GM23338 (cell line): ENCODE measurements around the gene KCTD14. TPM values are rescaled to one million over a fixed set of nuclear protein-coding genes. Genes with fewer than 3 reads are reported as not detected.

Experiments used
- ATAC-seq: fragments of 200-7000 bp; cut with Tn5 transposase; 3 replicates; pipeline ENCODE4 v1.9.1; 2020
- DNase-seq: peaks from one replicate; pipeline ENCODE4 v3.0.0-alpha.2; 2015; ENCODE audit warnings: low spot score
- H2AFZ ChIP-seq: fragments of 200-600 bp; sonication (generic); 2 replicates; pipeline ENCODE4 v1.8.0; 2016; ENCODE audit warnings: antibody characterized with exemption, mild to moderate bottlenecking, moderate library complexity
- H3F3A ChIP-seq: fragments of 200-600 bp; sonication (generic); replicated peaks from 2 replicates; pipeline ENCODE4 v1.8.0; 2017; ENCODE audit warnings: antibody characterized with exemption, mixed run types, low read depth
- H3K27ac ChIP-seq: fragments of 200-600 bp; sonication (generic); 2 replicates; pipeline ENCODE4 v1.6.1; 2016; ENCODE audit warnings: low read depth
- H3K27me3 ChIP-seq: fragments of 200-600 bp; sonication (generic); 2 replicates; pipeline ENCODE4 v1.8.0; 2016; ENCODE audit warnings: mild to moderate bottlenecking, mixed run types, moderate library complexity; ENCODE audit not compliant: insufficient read depth
- H3K36me3 ChIP-seq: fragments of 200-600 bp; sonication (generic); 2 replicates; pipeline ENCODE4 v1.8.0; 2016; ENCODE audit warnings: mild to moderate bottlenecking; ENCODE audit not compliant: insufficient read depth
- H3K4me1 ChIP-seq: fragments of 200-600 bp; sonication (generic); 2 replicates; pipeline ENCODE4 v1.8.0; 2016; ENCODE audit warnings: mild to moderate bottlenecking, moderate library complexity; ENCODE audit not compliant: insufficient read depth
- H3K4me2 ChIP-seq: fragments of 200-600 bp; sonication (generic); 2 replicates; pipeline ENCODE4 v1.7.1; 2017; ENCODE audit warnings: mixed run types
- H3K4me3 ChIP-seq: fragments of 200-600 bp; sonication (generic); 2 replicates; pipeline ENCODE4 v1.6.1; 2016; ENCODE audit warnings: mixed run types
- H3K79me2 ChIP-seq: fragments of 200-600 bp; sonication (generic); replicated peaks from 2 replicates; pipeline ENCODE4 v1.8.0; 2017; ENCODE audit warnings: mild to moderate bottlenecking; ENCODE audit not compliant: insufficient read depth
- H3K9me2 ChIP-seq: fragments of 200-600 bp; sonication (generic); 2 replicates; pipeline ENCODE4 v1.8.0; 2017; ENCODE audit not compliant: insufficient read depth
- H4K20me1 ChIP-seq: fragments of 200-600 bp; sonication (generic); replicated peaks from 2 replicates; pipeline ENCODE4 v1.8.0; 2017; ENCODE audit warnings: mild to moderate bottlenecking; ENCODE audit not compliant: insufficient read depth
- H3K27ac Mint-ChIP-seq: 2 replicates; pipeline ENCODE4 v1.8.0; 2020; ENCODE audit warnings: inconsistent platforms, mild to moderate bottlenecking, moderate library complexity, mixed read lengths
- H3K27me3 Mint-ChIP-seq: 3 replicates; pipeline ENCODE4 v1.8.0; 2022; ENCODE audit warnings: low read depth, mild to moderate bottlenecking, moderate library complexity, mixed read lengths, inconsistent platforms; ENCODE audit not compliant: insufficient read depth, poor library complexity
- H3K36me3 Mint-ChIP-seq: 3 replicates; pipeline ENCODE4 v1.8.0; 2021; ENCODE audit warnings: low read depth, mild to moderate bottlenecking, inconsistent platforms, moderate library complexity, mixed read lengths
- H3K4me1 Mint-ChIP-seq: 3 replicates; pipeline ENCODE4 v1.8.0; 2020; ENCODE audit warnings: mild to moderate bottlenecking, inconsistent platforms, mixed read lengths
- H3K4me3 Mint-ChIP-seq: 3 replicates; pipeline ENCODE4 v1.8.0; 2021; ENCODE audit warnings: moderate library complexity, mild to moderate bottlenecking, inconsistent platforms, mixed read lengths
- H3K9me3 Mint-ChIP-seq: 3 replicates; pipeline ENCODE4 v1.8.0; 2020; ENCODE audit warnings: moderate library complexity, mild to moderate bottlenecking, inconsistent platforms, mixed read lengths
- CREB1 ChIP-seq: fragments of 250-450 bp; sonication (Bioruptor Pico); IDR thresholded peaks from 2 replicates; pipeline ENCODE4 v1.5.0; 2020; ENCODE audit warnings: low read depth, mild to moderate bottlenecking, moderate library complexity
- CTCF ChIP-seq, 2 experiments: fragments of 200-600 bp in 1 of 2; sonication (generic) in 1 of 2; conservative IDR thresholded peaks; 2 replicates each; pipeline versions ENCODE4 v1.5.1 to v1.6.1; 2016 to 2017; ENCODE audit warnings: antibody characterized with exemption in 2 of 2, low read depth in 2 of 2, mild to moderate bottlenecking in 2 of 2, moderate library complexity in 1 of 2
- ETS1 ChIP-seq: IDR thresholded peaks from 2 replicates; pipeline ENCODE4 v1.6.1; 2016; ENCODE audit warnings: antibody characterized with exemption
- EZH2phosphoT487 ChIP-seq: fragments of 200-600 bp; sonication (generic); IDR thresholded peaks from one replicate; pipeline ENCODE4 v1.8.1; 2018; ENCODE audit warnings: antibody characterized with exemption; ENCODE audit not compliant: unreplicated experiment
- POLR2AphosphoS5 ChIP-seq: IDR thresholded peaks from 2 replicates; pipeline ENCODE4 v1.6.1; 2016; ENCODE audit warnings: antibody characterized with exemption, low read depth
- STAT1 ChIP-seq: IDR thresholded peaks from one replicate; pipeline ENCODE4 v1.6.1; 2016; ENCODE audit warnings: antibody characterized with exemption; ENCODE audit not compliant: unreplicated experiment
- ZNF114 ChIP-seq: fragments of 250-450 bp; sonication (Bioruptor Pico); IDR thresholded peaks from 2 replicates; pipeline ENCODE4 v1.5.0; 2020; ENCODE audit warnings: mild to moderate bottlenecking, moderate library complexity
- polyA plus RNA-seq: library from polyadenylated mRNA; unstranded; fragments of >200 nt; fragmentation: Nextera tagmentation; extraction: Ambion mirVana; gene quantifications from 2 replicates; pipeline ENCODE4 v1.2.1, GENCODE V29; 2016
- total RNA-seq: library from RNA; depleted of rRNA; stranded (reverse); fragments of >200 nt; shearing (Covaris generic); gene quantifications from 2 replicates; pipeline ENCODE4 v1.2.3, GENCODE V29; 2014

Gene KCTD14
- total and polyA plus RNA-seq, 2 experiments from 2014 or later, result 5.9 to 19.1 TPM

DNA sequence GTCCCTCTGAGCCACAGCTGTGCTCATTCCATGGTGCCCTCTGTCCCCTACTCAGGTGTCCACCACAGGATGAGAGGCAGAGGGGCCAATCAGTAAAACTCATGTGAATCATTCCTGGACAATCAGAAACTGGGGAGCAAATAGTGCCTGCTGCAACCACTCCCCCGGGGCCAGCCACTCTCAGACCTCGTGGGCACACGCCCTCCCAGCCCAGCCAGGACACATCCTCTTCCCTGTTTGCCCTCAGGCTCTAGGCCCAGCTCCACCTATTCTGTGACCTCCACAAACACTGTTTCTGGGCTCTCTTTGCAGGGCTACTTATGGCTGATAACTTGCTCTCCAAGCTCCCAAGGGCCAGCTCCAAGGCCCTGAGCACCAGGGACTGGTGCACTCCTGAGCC, 14.0 kb upstream of the KCTD14 start:
- Mint-ChIP-seq H3K27ac (no peak overlapping the region), H3K9me3 (no peaks in the 10 kb centered on the region), H3K4me1 (peaks cover 19% of the 10 kb centered on the region), H3K36me3 (no peaks in the 10 kb centered on the region), H3K27me3 (peaks cover 4% of the 10 kb centered on the region), H3K4me3 (no peak overlapping the region)
- ATAC-seq (no peak), DNase-seq (no peak)
- Histone ChIP-seq H3F3A (no peaks in the 10 kb centered on the region), H3K27me3 (no peaks in the 10 kb centered on the region), H3K9me2 (peaks cover 5% of the 10 kb centered on the region; the same call in 1 of the 2 replicates), H3K4me1 (peaks cover 3% of the 10 kb centered on the region), H3K4me2 (no peak overlapping the region), H3K27ac (no peak overlapping the region), H3K36me3 (no peaks in the 10 kb centered on the region), H2AFZ (no peak overlapping the region), H3K79me2 (no peaks in the 10 kb centered on the region), H3K4me3 (no peak overlapping the region), H4K20me1 (no peaks in the 10 kb centered on the region)
- TF ChIP-seq CREB1 (CRISPR knock-in tag) (no peak), ZNF114 (CRISPR knock-in tag) (no peak), POLR2AphosphoS5 (no peak)

DNA sequence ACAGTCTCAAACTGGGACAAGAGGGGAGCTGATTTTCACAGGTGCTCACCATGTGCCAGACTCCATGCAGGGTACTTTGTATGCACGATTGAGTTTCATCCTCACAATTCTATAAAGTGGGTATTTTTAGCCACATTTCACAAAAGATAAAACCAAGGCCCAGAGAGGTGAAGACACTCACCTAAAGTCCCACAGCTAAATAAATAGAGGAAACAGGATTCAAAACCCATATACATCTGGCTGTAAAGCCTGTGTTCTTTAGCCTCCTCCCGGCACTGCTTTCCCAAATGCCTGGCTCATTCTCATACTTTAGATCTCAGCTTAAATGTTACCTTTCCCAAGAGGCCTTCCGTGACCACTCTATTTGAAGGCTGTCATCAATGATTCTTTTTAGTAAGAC, 13.2 kb upstream of the KCTD14 start:
- Histone ChIP-seq H2AFZ (no peak overlapping the region; the same call in 1 of the 2 replicates), H3K4me2 (no peak overlapping the region), H3K27me3 (no peaks in the 10 kb centered on the region), H3K79me2 (no peaks in the 10 kb centered on the region), H3K9me2 (no peaks in the 10 kb centered on the region), H3F3A (no peaks in the 10 kb centered on the region), H3K4me3 (no peak overlapping the region), H3K4me1 (peaks cover 3% of the 10 kb centered on the region), H3K36me3 (no peaks in the 10 kb centered on the region), H3K27ac (no peak overlapping the region), H4K20me1 (no peaks in the 10 kb centered on the region)
- Mint-ChIP-seq H3K4me3 (no peak overlapping the region), H3K36me3 (no peaks in the 10 kb centered on the region), H3K4me1 (peaks cover 15% of the 10 kb centered on the region), H3K27ac (no peak overlapping the region), H3K27me3 (peaks cover 4% of the 10 kb centered on the region), H3K9me3 (no peaks in the 10 kb centered on the region)
- DNase-seq (no peak), ATAC-seq (no peak)
- TF ChIP-seq EZH2phosphoT487 (no peak), ETS1 (no peak)

GRCh38 chr11:78034623-78035022, 11.5 kb upstream of the KCTD14 start:
- Histone ChIP-seq H3K27me3 (no peaks in the 10 kb centered on the region), H3K4me2 (no peak overlapping the region), H3K27ac (no peak overlapping the region), H4K20me1 (no peaks in the 10 kb centered on the region), H3K4me3 (no peak overlapping the region), H2AFZ (peak overlapping the region; percentile 35), H3K79me2 (no peaks in the 10 kb centered on the region), H3K4me1 (no peaks in the 10 kb centered on the region), H3F3A (no peaks in the 10 kb centered on the region), H3K36me3 (no peaks in the 10 kb centered on the region), H3K9me2 (no peaks in the 10 kb centered on the region)
- DNase-seq, result peak; percentile 51
- Mint-ChIP-seq H3K27me3 (no peaks in the 10 kb centered on the region), H3K27ac (peak overlapping the region; percentile 19), H3K4me1 (peaks cover 8% of the 10 kb centered on the region; the same call in 1 of the 3 replicates), H3K36me3 (no peaks in the 10 kb centered on the region), H3K9me3 (no peaks in the 10 kb centered on the region), H3K4me3 (no peak overlapping the region)
- peak; percentile 48 for ATAC-seq
- TF ChIP-seq STAT1 (no peak), CTCF (conservative IDR thresholded peaks at IDR 0.05; ENCODE audit: low read depth in 2 of 2) (peak; percentile 45 to 50)
